ENCODE measurements around the gene SRSF12.

Gene SRSF12

DNA sequence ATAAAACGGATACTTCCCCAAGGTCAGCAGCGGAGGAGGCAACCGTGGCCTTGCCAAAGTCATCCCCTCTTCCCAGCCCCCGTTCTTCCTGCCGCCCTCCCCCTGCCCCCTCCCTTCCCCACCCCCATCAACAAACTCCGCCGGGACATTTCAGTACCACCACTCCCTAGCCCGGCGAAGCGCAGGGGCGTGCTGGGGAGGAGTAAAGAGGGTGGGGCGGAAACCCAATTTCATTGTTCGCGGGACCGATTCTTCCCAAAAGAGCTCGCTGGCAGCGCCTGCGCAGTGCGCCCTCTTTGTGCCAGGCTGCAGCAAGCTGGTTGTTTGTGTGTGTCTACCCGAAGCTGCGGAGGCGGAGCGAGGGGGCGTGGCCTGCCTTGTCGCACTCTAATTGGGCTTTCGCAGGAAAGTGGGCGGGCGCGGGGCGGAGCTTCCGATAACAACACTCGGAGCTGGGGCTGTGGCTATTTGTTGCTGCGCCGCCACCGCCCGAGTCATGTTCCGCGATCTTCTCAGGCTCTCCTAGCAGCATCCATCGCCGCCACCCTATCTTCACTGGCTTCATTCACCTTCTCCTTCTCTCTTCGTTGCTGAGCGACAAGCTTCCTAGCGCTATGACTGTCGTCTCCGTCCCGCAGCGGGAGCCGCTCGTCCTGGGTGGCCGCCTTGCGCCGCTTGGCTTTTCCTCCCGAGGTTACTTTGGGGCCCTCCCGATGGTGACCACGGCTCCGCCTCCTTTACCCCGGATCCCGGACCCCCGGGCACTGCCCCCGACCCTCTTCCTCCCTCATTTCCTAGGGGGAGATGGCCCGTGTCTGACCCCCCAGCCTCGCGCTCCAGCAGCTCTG, 37.4 kb downstream of the SRSF12 start, which contains the start of gene PNRC1:
Gene PNRC1, plus strand, starts transcription at position 471 of the 848 bp plus-strand sequence. Its CDS starts 144 bp downstream, at position 615.
- peak within 1 kb of the TSS; percentile 99 for H3K27ac ChIP-seq
- TF ChIP-seq, protein P1, sequence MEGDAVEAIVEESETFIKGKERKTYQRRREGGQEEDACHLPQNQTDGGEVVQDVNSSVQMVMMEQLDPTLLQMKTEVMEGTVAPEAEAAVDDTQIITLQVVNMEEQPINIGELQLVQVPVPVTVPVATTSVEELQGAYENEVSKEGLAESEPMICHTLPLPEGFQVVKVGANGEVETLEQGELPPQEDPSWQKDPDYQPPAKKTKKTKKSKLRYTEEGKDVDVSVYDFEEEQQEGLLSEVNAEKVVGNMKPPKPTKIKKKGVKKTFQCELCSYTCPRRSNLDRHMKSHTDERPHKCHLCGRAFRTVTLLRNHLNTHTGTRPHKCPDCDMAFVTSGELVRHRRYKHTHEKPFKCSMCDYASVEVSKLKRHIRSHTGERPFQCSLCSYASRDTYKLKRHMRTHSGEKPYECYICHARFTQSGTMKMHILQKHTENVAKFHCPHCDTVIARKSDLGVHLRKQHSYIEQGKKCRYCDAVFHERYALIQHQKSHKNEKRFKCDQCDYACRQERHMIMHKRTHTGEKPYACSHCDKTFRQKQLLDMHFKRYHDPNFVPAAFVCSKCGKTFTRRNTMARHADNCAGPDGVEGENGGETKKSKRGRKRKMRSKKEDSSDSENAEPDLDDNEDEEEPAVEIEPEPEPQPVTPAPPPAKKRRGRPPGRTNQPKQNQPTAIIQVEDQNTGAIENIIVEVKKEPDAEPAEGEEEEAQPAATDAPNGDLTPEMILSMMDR (conservative IDR thresholded peaks at IDR 0.05) = no peak

DNA sequence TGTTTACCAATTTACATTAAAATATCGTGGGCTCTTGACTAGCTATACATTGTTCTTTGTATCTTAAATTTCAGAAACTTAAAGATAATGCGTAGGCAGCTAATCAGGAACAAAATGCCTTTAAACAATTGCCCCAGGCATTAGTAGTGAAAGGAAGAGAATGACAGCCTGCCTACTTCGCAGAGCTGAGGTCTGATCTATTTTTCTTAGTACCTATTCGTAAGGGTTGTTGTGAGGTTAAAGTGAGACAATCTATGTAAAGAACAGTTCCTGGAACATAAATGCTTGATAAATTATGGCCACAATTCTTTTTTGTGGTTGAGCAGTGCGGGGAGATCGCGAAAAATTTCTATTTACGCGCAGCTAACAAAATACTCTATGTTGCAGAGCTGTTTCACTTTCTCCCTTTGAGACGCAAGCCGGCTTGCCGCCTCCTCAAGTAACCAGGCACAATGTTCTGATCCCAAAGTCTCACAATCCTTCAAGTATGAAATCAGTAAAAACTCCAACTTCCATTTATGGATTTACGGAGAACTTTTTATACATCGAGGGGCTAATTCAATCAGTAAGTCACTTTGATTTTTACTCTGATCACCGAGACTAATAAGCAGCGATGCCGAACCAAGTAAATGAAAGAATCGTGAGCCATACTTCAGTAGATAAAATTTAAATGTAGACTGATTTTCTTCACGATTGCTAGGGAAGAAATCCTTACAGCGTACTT, 38.2 kb downstream of the SRSF12 start:
- TF ChIP-seq, protein P1 (conservative IDR thresholded peaks at IDR 0.05) = no peak
- peak overlapping the region; percentile 99 for H3K27ac ChIP-seq

DNA sequence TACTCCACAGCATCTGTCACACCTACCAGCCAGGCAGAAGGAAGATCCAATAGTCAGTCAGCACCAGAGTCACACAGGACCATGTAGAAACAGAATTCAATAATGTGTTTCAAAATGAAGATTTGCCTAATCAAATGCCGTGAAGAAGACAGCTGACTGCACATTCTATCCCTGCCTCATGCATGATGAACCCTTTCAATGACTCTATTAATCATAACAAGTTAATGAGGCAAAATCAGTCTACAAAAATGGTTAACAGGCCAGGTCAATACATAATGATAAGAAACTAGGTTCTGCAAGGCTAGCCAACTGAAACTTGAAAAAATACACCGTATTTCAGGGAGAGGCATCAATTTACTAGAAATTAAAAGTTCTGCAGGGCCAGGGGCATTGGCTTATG, 44.0 kb downstream of the SRSF12 start:
- TF ChIP-seq, protein P1 (conservative IDR thresholded peaks at IDR 0.05) = no peak
- no peak overlapping the region for H3K27ac ChIP-seq

DNA sequence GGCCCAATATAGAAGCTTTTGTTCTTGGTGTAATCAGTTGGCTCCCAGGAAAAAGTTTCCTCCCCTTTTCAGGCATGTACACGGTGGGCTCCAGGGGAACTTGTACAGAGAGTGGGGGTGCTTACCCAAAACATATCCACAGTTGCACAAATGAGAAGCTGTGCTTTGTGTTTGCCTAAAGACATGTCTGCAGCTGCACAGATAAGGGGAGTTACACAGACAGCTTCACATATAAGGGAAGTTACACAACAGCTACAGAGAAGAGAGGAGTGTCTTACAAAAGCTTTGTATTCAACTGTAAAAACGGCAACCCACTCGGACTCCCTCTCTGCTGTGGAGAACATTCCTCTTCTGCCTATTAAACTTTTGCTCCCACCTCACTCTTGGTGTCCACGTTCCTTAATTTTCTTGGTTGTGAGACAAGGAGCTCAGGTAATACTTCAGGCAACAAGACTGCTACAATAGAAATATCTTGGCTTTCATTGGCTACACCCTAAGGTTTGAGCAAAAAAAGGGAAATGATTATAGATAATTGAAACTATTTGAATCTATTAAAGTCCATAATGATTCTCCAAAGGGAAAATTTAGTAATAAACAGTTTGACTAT, 44.8 kb downstream of the SRSF12 start:
- TF ChIP-seq, protein P1 (conservative IDR thresholded peaks at IDR 0.05) = no peak
- H3K27ac ChIP-seq = no peak overlapping the region

DNA sequence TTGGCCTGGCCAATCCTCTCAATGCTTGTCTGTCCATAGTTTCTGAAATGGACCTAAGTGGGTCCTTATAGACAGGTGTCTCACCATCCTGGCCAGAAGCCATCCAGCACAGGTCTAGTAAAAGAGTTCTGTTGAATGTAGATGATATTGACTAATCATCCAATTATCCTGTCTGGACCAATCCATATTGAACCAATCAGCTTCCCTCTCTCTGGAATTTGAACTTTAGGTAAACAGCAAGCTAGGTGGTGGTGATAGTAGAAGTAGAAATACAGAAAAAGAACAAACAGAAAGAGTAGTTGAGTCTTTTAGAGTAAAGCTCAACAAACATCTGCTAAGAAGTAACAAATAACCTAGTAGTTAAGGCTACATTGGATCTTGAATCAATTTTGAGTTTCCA, 46.8 kb downstream of the SRSF12 start:
- H3K27ac ChIP-seq = no peak overlapping the region
- TF ChIP-seq, protein P1 (conservative IDR thresholded peaks at IDR 0.05) = no peak

DNA sequence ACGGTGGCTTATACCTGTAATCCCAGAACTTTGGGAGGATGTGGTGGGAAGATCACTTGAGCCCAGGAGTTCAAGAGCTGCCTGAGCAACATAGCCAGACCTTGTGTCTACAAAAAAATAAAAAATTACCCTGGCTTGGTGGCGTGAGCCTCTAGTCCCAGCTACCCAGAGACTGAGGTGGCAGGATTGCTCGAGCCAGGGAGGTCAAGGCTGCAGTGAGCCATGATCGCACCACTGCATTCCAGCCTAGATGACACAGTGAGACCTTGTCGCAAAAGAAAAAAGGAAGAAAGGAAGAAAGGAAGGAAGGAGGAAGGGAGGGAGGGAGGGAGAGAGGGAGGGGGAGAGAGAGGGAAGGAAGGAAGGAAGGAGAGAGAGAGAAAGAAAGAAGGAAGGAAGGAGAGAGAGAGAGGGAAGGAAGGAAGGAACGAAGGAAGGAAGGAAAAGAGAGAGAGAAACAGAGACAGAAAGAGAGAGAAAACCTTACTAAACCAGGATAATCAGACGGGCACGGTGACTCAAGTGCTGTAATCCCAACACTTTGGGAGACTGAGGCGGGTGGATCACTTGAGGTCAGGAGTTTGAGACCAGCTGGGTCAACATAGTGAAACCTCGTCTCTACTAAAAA, 48.2 kb downstream of the SRSF12 start:
- H3K27ac ChIP-seq = no peak overlapping the region
- TF ChIP-seq, protein P1 (conservative IDR thresholded peaks at IDR 0.05) = no peak

All from VCaP (cell line).